ENCODE results near the gene LRRC32.

Gene LRRC32

GRCh38 chr11:76665172-76665571 lies 5.4 kb downstream of the LRRC32 start:
- no peak overlapping the region for H3K4me3 ChIP-seq (ENCODE audit: low read depth in 1 of 2, low read length in 1 of 2)
- H3K36me3 ChIP-seq: no peaks in the 10 kb centered on the region
- peaks cover 58% of the 10 kb centered on the region for H3K27me3 ChIP-seq
- TF ChIP-seq CTCF (IDR thresholded peaks at IDR 0.05): no peak
- H3K9me3 ChIP-seq: no peaks in the 10 kb centered on the region
- no peak overlapping the region for H3K27ac ChIP-seq
- peaks cover 0 to 3% of the 10 kb centered on the region in 2 experiments for H3K4me1 ChIP-seq (ENCODE audit: control insufficient read depth in 1 of 2, insufficient read depth in 1 of 2, low read depth in 1 of 2, low read length in 1 of 2)

- Histone ChIP-seq H3K27ac (no peak overlapping the region), H3K36me3 (no peaks in the 10 kb centered on the region), H3K4me3 (ENCODE audit: low read depth in 1 of 2, low read length in 1 of 2) (no peak overlapping the region), H3K4me1 (ENCODE audit: control insufficient read depth in 1 of 2, insufficient read depth in 1 of 2, low read depth in 1 of 2, low read length in 1 of 2) (peaks cover 0 to 3% of the 10 kb centered on the region in 2 experiments), H3K9me3 (no peaks in the 10 kb centered on the region), H3K27me3 (peaks cover 54% of the 10 kb centered on the region)
- TF ChIP-seq CTCF (IDR thresholded peaks at IDR 0.05): no peak
These were observed 5.9 kb downstream of the LRRC32 start for GRCh38 chr11:76664578-76665061.

- Histone ChIP-seq H3K4me1 (ENCODE audit: control insufficient read depth in 1 of 2, insufficient read depth in 1 of 2, low read depth in 1 of 2, low read length in 1 of 2) (peaks cover 0 to 3% of the 10 kb centered on the region in 2 experiments), H3K4me3 (ENCODE audit: low read depth in 1 of 2, low read length in 1 of 2) (no peak overlapping the region), H3K27me3 (peaks cover 54% of the 10 kb centered on the region), H3K36me3 (no peaks in the 10 kb centered on the region), H3K9me3 (no peaks in the 10 kb centered on the region), H3K27ac (no peak overlapping the region)
- TF ChIP-seq CTCF (IDR thresholded peaks at IDR 0.05): no peak
These were observed 6.6 kb downstream of the LRRC32 start for GRCh38 chr11:76663912-76664440.

- no peak for TF ChIP-seq CTCF (IDR thresholded peaks at IDR 0.05)
- no peaks in the 10 kb centered on the region for H3K36me3 ChIP-seq
These were observed 7.1 kb downstream of the LRRC32 start for GRCh38 chr11:76663486-76663810.

GRCh38 chr11:76662656-76663485 lies 7.7 kb downstream of the LRRC32 start:
- H3K4me3 ChIP-seq (ENCODE audit: low read depth in 1 of 2, low read length in 1 of 2): no peak overlapping the region
- peaks cover 0 to 3% of the 10 kb centered on the region in 2 experiments for H3K4me1 ChIP-seq (ENCODE audit: control insufficient read depth in 1 of 2, insufficient read depth in 1 of 2, low read depth in 1 of 2, low read length in 1 of 2)
- no peaks in the 10 kb centered on the region for H3K9me3 ChIP-seq
- TF ChIP-seq CTCF (IDR thresholded peaks at IDR 0.05): no peak
- H3K27ac ChIP-seq: no peak overlapping the region
- H3K27me3 ChIP-seq: peaks cover 51% of the 10 kb centered on the region
- no peaks in the 10 kb centered on the region for H3K36me3 ChIP-seq

More at GRCh38 chr11:76663486-76663810, 7.1 kb downstream of the LRRC32 start:
- H3K4me1 ChIP-seq (ENCODE audit: control insufficient read depth in 1 of 2, insufficient read depth in 1 of 2, low read depth in 1 of 2, low read length in 1 of 2): peaks cover 0 to 3% of the 10 kb centered on the region in 2 experiments
- no peak overlapping the region for H3K4me3 ChIP-seq (ENCODE audit: low read depth in 1 of 2, low read length in 1 of 2)
- no peaks in the 10 kb centered on the region for H3K9me3 ChIP-seq
- H3K27me3 ChIP-seq: peaks cover 52% of the 10 kb centered on the region
- no peak overlapping the region for H3K27ac ChIP-seq

Measured in neutrophil (primary cell).